Inferior parietal cortex (tissue), 1 donor: Measurements from ENCODE around the gene RAB11FIP4.
A peak's percentile ranks its signal among the peaks of the same experiment; 100 is the strongest.

Experiments used
- DNase-seq: peaks from one replicate; pipeline ENCODE4 v3.0.0-alpha.2; 2016; ENCODE audit errors: extremely low spot score

Gene RAB11FIP4

DNA sequence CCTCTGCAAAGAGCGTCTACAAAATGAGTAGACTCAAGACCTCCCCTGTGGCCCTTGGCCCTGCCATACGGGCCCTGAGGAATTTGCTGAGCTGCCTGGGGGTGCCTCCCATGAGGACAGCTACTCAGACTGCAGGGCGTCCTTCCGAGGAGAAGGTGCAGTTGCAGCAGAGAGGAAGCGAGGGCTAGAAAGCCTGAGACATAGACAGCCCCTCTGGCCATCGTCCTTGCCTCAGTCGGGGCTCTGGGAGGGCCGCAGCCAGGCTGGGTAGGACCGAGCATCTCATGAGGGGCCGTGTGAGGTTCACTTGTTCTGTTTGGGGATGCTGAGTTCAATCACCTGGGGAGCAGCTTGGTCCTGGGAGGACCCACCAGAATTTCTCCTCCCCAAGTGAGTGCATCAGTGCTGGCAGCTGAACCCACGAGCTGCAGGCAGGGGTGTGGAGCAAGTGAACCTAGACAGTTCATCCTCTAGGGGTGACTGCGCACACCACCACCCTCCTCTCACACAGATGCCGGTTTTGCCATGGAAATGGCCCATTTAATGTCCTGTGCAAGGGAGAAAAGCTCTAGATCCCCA, 20.3 kb downstream of the RAB11FIP4 start:
- DNase-seq, result no peak

DNA sequence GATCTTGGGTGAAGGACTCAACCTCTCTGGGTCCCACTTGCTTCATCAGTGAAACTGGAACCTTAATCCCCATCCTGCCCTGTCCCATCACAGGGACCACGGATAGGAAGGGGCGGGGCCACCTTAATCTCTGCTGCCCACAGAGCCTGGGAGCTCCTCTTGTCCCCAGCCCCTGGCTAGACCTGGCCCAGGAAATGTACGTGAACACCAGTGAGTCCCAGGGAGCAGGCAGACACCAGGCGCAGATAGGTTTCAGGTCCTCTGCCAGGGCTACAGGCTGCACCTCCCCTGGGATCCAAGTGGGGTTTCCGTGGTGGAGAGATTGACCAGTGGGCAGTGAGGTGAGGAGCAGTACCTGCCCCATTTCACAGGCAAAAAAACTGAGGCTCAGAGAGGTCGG, 21.0 kb downstream of the RAB11FIP4 start:
- DNase-seq, result no peak

DNA sequence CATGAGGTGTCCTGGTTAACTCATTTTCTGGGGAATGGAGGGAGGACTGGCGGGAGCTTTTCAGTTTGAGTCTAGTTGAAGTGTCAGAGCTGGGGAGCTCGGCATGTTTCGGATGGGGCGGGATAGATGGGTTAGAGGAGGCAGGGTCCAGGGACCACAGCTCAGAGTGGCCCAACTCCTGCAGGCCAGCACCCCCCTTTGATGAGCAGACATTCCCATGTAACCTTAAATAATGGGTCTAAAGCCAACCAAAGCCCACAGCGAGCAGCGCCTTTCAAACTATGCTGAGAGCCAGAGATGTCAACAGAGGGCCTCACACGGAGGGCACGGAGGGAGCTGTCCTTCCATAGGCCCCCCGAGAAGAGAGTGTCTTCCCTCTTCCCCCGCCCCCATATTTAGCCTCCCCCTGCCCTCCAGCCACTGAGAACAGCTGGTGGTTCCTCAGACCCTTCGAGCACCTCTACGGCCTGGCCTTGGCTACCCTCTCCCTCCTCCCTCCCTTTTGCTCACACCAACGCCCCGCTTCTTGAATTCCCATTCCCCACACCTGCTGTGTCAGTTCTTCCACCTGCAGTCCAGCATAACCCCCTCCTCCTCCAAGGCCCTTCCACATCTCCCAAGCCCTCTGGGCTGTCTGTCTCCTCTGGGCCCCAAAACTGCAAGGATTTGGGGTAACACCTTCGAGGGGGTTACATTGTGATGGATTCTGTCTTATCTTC, 21.8 kb downstream of the RAB11FIP4 start:
- DNase-seq, result no peak

DNA sequence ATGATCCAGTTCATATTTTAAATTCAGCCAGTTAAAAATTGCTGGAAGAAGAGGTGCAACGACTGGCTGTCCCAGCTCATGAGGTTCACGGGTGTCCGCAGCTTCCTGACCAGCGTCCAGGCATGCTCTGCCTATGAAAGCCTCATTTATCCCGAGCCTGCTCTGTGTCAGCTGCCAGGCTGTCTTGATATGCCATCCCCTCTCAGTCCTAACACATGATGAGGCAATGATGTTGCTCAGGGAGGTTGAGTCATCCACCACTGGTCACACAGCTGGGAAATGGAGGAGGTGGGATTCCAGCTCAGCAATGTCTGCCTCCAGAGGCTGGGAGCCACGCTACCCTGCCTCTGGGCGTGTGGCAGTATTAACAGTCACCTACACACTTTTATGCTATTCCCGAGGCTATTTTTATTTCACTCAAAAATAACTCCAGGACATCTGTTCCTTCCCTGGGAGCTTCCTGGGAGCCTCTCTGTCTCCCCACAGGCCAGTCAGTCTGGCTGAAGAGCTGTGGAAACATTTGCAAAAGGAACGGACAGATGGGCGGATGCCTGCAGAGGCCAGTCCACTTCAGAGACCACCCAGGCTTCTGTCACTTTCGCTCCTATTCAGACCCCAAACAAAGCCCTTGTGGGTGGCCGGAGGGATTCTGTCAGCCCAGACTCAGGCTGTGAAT, 22.5 kb downstream of the RAB11FIP4 start:
- DNase-seq, result peak; percentile 82

DNA sequence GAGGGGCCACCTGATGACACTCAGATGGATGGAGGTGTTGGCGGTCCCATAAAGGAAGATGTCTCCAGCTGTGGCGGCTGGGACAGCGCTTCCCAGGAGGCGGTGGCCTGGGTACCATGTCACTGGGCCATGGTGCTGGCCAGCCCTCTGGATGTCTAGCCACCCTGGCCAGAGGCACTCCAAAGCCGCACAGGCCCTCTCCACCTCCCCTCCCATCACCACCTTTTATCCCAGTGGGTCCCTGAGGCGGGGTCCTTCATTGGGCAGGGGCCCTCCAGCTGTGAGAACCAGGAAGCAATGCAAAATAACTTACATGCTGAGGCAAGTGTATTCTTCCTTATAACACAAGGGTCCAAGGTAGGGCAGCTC, 23.1 kb downstream of the RAB11FIP4 start:
- DNase-seq, result no peak

DNA sequence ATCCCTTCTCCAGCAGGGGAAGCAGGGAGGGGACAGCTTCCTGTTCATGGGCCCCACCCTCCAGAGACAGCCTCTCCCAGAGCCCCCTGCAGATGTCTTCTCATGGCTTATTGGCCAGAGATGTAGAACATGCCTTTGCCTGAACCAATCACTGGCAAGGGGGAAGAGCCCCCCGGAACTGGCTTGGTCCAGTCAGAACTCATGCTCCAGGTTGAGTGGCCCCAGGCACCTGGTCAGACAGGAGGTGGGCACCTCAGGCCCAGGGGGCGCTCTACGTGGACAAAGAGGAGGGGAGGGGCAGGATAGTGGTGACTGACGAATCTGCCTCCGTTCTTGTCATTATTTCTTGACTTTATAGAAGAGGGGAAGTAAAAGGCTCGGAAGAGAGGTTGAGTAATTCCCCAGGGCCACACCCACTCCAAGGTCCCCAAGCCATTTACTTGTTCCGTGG, 23.6 kb downstream of the RAB11FIP4 start:
- DNase-seq, result no peak

DNA sequence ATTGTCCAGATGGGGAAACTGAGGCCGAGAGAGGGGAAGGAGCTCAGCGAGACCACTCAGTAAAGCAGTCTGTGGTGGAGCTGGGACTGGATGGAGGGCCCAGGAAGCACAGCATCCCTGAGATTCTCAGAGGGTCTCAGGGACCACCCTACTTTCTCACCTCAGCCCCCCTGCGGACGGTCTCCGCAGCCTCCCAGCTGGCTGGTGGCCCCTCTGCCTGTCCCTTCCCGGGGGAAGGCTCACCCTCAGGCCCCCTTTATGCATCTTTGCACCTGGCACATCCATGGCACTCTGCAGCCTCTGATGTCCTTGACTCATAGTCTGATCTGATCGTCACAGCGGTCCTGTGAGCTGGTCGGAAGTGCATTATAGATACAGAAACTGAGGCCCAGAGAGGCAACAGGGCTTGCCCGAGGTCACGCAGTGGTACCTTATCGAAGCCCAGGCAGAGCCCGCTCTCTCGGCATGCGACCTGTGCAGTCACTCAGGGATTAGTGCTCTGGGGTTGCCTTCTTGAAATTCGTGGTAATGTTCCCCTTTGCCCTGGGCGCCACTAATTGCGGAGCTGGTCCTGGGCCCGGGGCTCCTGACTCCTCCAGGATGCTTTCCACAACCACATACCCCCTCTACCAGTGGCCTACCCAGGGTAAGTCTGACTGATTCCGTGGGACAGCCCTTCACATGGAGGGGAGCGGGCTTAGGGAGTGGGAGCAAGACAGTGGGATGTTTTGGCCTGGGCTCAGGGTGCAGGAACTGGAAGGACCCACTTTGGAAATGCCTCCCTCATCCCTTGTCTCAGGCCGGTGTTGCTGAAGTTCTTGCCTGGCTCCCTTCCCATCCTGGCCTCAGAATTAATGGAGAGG, 24.4 kb downstream of the RAB11FIP4 start:
- DNase-seq, result no peak

DNA sequence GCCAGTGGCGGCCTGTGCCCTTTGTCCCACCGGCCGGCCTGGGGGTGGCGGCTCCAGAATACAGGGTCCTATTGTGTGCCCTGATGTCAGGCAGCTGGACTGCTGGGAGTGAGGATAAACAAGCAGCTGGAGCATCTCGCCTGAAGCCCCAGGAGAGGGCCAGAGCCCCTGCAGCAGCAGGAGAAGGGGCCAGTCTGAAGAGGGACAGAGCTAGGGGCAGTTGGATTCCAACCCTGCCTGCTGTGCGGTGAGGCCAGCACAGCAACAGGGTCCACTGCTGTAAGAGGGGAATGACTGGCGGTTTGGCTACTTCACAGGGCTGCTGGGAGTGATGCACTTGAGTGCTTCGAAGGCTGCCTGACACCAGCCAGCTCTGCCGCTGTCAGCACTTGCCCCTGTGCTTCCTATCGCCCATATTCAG, 25.0 kb downstream of the RAB11FIP4 start:
- peak; percentile 82 for DNase-seq

DNA sequence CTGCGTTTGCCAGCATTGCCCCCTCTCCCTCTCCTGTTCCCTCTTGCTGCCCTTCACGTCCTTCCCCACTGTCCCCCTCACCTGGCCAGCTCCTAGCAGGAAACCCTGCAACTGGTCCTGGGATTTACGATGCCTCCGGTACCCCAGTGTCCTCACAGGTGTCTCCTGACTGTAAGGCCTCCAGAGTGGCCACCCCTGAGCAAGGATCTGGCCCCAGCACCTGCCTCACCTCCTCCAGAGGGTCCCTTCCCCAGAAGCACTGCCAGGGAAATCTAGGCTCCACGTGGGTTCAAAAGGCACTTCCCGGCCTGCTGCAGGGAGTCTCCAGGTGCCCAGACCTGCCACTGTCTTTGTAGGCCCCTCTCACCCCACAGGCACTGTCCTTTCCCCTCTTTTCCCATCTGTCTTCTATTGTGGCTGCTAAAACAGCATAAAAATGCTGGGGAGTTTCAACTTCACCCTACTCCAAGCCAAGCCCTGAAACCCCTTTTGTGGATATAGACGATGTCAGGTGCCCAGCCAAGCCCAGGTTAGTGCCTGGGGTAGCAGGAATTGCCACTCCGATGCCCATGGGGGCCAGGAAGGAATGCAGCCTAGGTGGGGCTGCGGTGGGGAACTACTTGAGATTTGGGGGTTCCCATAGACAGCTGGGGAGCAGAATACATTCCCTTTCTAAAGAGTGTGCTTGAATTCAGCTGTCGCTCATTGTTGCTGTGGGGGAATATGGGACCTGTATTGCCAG, 25.7 kb downstream of the RAB11FIP4 start:
- no peak for DNase-seq

DNA sequence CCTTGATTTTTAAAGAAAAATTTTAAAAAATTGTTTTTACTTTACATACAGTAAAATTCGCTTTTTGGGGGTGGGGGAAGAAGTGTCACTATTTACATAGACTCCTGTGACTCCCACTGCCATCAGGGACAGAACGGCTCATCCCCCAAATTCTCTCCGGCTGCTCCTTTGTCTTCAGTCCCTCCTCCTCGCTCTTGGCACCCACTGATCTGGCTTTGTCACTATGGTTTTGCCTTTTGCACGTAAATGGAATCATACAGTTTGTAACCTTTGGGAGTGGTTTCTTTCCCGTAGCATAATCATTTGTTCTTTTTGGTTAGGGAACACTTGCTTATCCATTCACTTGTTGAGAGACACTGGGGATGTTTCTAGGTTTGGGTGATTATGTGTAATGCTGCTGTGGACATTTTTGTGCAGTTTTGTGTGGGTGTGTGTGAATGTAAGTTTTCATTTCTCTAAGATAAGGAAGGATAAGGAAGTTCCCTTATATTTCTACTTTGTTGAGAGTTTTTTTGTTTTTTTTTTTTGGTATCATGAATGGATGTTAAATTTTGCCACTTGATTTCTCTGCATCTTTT, 27.4 kb downstream of the RAB11FIP4 start:
- DNase-seq, result no peak

DNA sequence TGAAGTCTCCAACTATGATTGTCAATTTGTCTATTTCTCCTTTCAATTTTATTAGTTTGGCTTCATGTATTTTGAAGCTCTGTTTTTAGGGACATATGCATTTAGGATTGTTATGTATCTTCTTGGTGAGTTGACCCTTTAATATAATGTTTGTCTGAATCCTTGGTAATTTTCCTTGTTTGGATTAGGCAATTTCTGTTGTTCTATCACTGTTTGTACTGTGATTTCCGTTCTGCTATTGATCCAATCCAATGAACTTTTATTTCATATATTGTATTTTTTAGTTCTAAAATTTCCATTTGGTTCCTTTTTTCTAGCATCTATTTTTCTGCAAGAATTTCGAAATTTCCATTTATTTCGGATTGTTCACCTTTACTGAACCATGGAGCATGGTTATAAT, 31.0 kb downstream of the RAB11FIP4 start:
- no peak for DNase-seq

DNA sequence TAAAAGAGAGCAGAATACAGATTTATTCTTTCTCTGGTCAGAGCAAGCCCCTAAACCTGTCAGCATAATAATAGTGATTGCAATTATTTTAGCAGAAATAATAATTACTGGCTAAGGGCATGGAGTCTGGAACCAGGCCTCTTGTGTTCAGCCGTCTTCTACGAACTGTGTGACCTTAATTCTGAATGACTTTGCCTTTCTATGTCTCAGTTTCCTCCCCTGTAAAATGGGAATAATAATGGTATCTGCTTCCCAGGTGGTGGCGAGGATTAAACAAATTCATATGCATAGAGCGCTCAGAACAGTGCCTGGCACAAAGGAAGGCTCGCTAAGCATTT, 33.4 kb downstream of the RAB11FIP4 start:
- DNase-seq, result no peak

DNA sequence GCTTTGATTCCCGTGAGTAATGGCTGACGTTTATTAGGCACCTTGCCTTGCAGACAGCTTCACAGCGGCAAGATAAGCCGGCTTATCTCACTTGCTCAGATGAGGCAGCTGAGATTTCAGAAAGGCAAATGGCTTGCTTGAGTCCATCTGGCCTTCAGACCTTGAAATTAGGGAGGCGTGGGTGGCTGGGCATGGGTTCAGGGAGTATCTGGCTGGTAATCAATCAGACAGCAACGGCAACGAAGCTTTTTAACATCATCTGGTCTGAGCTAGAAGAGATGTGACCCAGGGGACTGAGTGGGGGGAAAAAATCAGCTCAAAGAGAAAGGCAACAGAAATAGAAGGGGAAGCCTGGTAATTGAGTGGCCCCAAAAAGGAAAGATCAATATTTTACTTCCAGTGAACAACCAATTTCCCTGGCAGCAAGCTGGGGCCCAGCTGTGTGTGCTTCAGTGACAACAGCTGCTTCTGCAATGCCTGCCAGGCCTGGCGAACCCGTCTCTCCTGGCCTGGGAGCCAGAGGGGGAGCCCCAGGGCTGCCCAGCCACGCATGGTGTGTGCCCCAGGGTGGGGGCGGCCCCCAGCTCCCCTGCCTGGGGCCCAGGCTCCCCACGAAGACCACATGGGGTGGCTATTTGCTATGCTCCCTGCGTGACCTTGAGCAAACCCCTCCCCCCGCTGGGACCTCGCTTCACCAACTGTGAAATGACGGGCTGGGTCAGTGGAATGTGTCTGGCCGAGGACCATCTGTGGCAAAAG, 34.0 kb downstream of the RAB11FIP4 start:
- DNase-seq, result no peak

DNA sequence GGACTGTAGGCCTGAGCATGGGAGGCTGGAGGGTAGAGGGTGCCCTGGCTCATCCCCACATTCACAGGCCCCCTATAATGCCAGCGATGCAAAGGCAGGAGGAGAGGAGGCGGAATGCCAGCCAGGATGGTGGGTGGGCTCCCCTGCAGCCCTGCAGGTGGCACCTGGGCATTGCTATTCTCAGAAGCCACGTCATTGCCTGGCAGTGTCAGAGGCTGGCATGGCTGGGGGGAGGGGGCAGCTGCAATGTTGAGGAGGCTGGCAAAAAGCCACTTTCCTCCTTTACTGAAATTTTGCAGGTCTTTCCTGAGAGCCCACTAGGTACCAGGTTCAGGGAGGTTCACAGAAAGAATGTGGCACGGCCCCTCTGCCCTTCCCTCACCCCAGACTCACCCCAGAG, 36.2 kb downstream of the RAB11FIP4 start:
- no peak for DNase-seq

DNA sequence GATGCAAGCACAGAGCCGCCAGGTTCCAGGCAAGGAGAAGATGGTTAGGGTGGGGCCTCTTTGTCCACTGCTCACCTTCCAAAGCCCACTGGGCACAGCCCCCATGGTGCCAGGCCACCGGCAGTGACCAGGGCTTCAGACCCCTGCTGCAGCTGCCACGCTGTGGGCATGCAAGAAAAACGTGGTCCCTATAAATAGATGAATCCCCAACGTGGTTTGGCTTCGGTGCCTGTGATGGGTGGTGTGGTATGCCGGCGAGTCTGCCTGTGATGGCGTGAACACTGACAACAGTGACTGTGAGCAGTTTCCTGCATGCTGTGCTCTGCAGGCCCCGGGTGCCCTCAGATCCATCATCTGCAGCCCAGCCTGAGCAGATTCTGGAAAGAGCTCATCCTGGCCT, 36.6 kb downstream of the RAB11FIP4 start:
- no peak for DNase-seq

DNA sequence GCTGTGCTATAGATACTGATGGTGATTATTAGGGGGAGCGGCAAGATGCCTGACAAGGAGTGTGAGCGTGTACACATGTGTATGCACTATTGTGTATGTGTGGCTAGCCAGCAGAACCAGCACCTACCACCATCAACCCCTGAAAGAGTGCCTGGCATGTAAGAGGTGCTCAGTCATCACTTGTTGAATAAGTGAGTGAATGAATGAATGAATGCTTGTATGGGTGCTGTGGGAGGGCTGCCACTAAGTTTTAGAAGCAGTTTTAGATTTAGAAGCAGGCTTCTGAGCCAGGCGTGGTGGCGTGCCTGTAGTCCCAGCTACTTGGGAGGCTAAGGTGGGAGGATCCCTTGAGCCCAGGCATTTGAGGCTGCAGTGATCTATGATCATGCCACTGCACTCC, 37.0 kb downstream of the RAB11FIP4 start:
- no peak for DNase-seq

DNA sequence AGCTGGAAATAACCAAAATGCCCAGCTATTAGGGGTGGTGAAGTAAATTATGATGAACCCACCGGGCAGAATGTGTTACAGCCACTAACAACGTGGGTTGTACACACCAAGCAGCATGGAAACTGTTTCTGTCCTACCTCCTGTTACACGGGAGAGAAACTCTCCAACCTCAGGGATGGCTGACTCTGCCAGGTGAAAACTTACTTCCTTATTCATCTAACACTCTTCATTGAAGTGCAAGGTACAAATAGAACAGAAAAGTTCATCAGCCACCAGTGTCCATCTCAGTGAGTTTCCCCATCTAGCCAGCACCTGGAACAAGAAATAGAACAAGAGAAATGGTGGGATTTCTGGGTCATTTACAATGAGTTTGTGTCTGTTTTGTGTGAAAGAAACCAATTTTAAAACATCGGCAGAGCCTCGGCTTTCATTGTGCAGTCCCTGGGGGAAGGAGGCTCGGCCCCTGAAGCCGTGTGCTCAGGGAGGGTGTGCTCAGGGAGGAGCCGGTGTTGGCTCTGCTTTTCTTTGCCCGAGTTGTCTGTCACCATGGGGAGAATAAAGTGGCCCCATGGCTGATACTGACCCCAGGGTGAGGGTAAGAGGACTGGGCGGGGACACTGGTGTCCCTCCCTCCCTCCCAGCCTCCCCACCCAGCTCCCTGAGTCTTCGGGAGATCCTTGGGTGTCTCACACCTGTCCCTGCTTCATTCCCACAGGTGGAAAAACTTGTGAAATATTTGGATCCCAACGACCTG, 39.8 kb downstream of the RAB11FIP4 start:
- DNase-seq, result no peak

DNA sequence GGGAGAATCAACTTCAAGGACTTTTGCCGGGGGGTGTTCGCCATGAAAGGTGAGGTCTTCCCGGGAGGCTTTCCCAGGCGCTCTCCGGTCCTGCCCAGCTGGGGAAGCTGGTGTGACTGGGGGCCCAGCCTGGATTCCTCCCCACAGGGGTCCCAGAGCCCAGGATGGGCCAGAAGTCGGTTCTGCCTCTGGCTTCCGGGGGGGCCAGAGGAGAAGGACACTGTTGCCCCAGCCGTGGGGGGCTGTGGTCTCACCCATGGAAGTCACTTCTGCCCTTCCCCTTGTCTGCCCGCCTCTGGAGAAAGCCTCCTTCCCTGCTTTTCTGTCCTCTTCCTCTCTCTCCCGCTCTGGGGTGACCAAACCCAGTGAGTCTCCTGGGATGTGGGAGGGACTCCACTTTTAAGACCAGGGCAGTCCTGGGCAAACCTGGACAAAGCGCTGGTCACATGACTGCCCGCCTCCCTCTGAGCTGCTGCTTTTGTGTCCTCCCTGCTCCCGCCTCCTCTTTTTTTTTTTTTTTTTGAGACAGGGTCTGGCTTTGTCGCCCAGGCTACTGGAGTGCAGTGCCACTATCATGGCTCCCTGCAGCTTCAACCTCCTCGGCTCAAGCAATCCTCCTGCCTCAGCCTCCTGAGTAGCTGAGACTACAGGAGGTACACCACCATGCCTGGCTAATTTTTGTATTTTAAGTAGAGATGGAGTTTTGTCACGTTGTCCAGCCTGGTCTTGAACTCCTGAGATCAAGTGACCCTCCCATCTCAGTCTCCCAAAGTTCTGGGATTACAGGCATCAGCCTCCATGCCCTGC, 40.6 kb downstream of the RAB11FIP4 start:
- no peak for DNase-seq
